ENCODE data around the gene OR2A25.
"Not testable (repeated sequence)": the region's sequence is repeated elsewhere in the genome, so short reads cannot be mapped to it uniquely, and the experiment has no call there.

The OR2A25 gene, protein sequence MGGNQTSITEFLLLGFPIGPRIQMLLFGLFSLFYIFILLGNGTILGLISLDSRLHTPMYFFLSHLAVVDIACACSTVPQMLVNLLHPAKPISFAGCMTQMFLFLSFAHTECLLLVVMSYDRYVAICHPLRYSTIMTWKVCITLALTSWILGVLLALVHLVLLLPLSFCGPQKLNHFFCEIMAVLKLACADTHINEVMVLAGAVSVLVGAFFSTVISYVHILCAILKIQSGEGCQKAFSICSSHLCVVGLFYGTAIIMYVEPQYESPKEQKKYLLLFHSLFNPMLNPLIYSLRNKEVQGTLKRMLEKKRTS

DNA sequence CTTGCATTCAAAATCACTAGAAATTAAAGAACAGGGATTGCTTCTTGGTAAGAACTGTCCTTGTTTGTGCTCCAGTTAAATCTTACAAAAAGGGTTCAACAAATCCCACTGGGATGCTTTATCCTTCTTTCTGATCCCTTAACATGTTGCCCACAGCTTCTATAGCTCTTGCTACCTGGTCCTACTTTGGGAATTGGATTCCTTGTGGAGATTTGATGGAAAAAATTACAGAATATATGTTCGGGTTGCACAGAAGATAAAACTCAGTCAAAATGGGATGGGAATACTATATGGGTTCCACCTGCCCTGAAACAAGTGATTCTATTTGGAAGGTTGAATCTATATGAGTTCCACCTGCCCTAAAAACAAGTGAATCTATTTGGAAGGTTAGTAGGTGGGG is at the start of gene OR2A25:
TSS of gene OR2A25 (plus strand) at position 301 of the 400 bp plus-strand sequence. CDS start 4,409 bp downstream, outside the sequence.
- no peak for DNase-seq (ENCODE audit: low read depth in 2 of 2)

GRCh38 chr7:144020340-144020739 is 49.3 kb upstream of the OR2A25 start:
- DNase-seq (ENCODE audit: low read depth in 2 of 2) = no peak

DNA sequence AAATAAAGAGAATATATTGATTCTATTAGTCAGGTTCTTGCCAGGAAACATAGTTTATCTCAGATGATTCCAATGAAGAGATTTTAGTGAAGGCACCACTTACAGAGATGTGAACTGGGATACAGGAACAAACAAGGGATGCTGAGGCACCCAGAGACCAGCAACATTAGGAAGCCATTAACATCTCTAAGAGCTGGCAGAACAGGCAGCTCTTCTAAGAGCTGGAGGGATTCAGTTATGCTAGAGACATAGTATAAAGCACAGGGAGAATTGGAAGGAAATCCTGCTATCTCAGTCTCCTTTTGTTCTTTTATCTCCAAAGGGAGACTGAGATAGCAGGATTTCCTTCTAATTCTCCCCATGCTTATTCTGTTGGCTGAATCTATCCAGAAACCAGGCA is 47.4 kb upstream of the OR2A25 start:
- DNase-seq (ENCODE audit: low read depth in 2 of 2) = no peak

DNA sequence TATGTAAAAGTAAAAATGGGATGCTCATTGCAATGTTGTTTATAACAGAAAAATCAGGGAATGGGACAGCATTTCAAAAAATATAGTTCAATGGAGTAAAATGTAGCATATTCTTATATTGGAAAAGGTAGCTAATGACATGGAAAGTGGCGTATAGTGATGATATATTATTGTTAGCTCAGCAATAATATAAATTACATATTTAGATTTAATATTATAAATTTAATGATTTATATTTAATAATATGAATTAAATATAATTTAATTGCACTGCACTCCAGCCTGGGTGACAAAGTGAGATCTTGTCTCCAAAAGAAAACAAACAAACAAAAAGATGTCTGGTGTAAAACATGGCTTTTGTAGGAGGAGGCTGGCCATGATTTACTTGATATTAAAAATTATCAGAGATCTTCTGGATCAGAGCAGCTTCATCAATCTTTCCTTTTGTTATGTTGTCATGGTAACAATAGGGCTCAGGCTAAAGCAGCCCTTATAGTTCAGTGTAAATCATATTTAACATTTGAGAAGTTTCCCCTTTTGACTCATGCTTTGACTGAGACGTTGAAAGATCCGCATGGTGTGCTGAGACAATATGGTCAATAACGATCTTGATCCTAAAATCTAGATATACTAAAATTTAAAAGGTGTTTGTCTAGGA is 46.3 kb upstream of the OR2A25 start:
- no peak for DNase-seq (ENCODE audit: low read depth in 2 of 2)

GRCh38 chr7:144024213-144024612 is 45.4 kb upstream of the OR2A25 start:
- DNase-seq (ENCODE audit: low read depth in 2 of 2) = no peak

DNA sequence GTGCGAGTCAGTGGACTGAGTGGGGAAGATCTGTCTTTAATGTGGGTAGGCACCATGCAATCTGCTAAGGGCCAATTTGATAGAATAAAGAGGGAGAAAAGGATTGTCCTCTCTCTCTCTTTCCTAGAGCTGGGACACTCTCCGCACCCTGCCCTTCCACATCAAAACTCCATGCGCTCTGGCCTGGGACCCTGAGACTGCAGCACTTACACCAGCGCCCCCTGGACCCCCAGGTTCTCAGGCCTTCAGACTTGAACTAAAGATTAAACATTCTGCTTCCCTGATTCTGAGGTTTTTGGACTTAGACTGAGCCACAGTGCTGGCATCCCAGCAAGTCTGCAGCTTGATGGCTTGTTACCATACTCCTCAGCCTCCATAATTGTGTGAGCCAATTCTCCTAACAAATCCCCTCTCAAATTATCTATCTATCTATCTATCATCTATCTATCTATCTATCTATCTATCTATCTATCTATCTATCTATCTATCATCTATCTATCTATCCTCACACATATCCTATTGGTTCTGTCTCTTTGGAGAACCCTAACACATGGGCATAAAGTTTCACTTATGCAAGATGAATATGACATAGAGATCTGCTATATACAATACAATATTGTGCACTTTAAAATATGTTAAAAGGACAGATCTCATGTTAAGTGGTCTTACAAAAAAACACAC is 43.3 kb upstream of the OR2A25 start:
- DNase-seq (ENCODE audit: low read depth in 2 of 2) = no peak

GRCh38 chr7:144027070-144027469 is 42.5 kb upstream of the OR2A25 start:
- DNase-seq (ENCODE audit: low read depth in 2 of 2) = no peak

DNA sequence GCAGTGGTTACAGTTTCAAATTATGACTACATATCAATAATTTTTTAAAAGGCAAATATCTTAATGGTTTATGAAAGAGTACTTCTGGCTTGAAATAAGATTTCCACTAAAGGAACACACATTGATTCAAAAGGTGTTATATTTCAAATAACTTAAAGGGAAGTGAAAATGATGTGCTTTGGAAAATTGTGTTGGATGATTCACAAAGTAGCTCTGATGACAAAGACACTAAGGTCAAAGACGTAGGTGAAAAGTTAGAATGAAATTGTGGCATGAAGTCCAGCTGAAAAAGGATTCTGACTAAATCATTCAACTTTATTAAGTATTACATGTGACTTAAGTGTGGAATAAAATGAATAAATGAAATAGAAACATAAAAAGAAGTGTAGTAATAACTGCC is 41.6 kb upstream of the OR2A25 start:
- no peak for DNase-seq (ENCODE audit: low read depth in 2 of 2)

- DNase-seq (ENCODE audit: low read depth in 2 of 2) = no peak
Measured at GRCh38 chr7:144028547-144028946, 41.1 kb upstream of the OR2A25 start.

DNA sequence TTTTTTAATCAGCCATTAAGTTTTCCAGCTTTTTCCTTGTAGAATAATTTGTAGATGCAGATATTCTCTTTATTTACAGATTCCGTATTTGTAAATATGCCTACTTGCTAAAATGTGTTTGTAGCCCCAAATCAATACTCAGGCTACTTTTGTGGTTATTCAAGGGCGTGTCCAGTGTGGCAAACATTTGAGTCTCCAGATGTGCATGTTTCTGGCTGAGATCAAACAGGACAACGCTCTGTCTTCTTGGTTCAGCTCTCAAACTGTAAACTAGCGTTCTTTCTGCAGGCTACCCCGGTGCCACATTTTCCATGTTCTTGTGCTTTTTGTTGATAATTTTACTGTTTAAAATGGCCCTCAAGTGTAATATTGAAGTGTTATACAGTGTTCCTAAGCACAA is 37.1 kb upstream of the OR2A25 start:
- no peak for DNase-seq (ENCODE audit: low read depth in 2 of 2)

DNA sequence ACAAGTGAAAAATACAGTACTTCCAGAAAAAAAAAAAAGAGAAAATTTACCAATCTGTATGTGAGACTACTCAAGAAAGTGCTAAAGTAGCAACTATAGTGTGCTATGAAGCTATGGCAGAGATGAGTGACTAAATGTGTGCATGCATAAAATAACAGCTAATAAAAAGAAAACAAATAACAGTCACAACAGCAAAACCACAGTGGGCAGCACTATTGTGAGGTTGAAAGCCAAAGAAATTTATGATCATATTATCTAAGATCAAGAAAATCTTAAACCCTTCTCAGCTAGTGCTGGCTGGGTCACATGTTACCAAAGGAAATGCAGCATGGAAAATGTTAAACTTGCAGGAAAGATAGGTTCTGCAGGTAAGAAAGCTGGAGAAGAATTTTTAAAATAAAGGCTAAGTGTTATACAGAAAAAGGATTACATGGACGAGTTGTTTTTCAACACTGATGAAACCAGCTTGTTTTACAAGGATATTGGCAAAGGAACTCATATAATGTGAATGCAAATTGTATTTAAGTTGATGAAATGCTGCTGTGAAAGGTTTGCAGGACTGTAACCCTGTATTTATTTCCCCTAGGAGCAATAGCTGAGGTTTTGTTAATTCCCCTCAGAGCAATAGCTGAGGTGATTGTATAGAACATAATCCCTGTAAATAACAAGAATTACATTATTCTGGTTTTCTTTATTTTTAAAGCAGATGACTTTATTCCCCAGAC is 36.5 kb upstream of the OR2A25 start:
- DNase-seq (ENCODE audit: low read depth in 2 of 2) = no peak

- DNase-seq (ENCODE audit: low read depth in 2 of 2) = no peak
Measured at GRCh38 chr7:144035385-144035784, 34.2 kb upstream of the OR2A25 start.

DNA sequence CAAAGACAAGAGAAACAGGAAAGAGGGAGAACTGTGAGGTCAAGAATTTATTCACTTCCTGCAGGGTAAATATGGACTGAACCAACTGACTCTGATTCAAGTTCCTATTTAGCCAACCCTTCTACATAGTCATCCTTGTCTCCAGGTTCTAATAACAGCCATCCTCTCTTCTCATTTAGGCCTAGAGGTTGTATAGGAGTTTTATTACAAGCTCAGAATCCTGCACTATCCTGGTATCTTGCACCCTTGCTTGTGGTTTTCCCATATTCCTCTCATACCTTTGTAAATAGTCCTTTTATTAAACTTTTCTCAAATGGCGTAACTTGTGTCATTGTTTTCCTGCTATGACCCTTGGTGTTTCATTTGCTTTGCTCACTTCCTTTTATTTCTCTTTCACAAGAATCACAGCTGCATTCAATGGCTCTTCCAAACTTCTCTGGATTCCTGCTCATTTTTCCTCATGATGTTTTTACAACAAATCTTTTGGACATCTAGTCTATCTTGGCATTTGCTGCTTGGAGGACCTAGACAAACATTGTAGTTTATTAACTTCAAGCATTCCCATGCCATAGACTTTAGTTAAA is 33.2 kb upstream of the OR2A25 start:
- DNase-seq (ENCODE audit: low read depth in 2 of 2) = no peak

DNA sequence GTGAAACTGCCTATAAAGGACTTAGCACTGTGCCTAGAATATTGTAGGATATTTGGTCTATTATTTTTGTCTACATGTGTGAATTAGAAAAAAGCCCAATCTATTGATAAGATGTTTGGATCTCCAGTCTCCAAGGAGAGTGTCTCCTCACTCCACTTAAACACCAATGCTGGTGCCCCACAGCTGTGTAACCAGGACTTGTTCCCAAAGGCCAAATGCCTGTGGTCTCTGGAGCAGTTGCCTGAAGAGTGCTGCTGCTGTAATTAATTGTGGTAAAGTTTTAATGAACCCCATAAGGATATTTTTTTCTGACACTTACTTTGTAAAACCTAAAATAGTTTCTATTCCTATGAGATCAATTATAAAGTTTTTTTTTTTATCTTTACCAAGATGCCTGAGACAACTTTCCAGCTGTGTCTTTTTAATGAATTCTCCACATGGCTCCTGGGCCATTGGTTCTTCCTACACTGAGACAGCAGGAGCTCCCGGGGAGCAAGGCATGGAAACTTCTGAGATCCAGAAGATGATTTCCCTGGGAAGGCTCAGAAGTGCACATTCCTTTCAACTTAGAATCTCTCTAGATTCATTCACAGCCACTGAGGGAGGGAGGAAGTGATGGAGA is 32.1 kb upstream of the OR2A25 start:
- DNase-seq (ENCODE audit: low read depth in 2 of 2) = no peak

DNA sequence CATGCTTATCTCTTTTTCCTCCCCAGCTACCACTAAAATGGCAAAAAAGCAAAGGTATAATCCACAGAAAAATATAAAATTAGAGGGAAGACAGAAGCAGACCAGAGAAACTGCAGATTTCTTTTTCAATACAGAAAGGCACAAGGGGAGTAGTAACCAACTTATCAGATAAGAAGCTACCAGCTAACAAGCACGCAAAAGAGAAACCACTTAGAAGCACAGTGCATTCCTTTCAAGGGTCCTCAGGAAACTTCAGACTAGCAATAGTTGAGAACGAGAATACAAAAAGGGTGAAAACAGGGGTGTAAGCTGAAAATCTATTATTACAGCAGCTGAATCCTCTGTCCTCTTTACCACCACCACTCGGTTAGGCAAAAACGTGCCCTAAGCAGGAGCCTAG is 30.7 kb upstream of the OR2A25 start:
- DNase-seq (ENCODE audit: low read depth in 2 of 2) = no peak

DNA sequence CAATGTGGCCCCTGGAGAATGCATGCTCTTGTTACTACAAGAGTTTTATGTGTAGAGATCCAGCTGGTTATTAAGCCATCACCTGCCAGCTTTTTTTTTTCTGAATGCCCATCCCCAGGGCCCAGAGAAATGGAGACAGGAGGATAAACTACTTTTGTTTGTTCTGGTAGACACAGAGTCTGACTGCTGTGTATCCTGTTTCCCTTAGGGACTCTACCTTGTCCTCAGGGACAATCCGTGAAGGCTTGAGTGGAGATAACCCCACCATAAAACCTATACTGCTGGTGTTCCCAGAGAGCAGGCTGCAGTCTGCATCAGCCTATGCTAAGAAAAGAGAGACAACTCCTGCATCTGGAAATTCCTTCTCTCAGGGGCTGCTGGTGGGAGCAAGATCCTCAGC is 21.0 kb upstream of the OR2A25 start, which contains the start of gene OR2A5:
TSS of gene OR2A5 (plus strand) at position 301 of the 400 bp plus-strand sequence. CDS start 1,454 bp downstream, outside the sequence.
- DNase-seq (ENCODE audit: low read depth in 2 of 2) = no peak

DNA sequence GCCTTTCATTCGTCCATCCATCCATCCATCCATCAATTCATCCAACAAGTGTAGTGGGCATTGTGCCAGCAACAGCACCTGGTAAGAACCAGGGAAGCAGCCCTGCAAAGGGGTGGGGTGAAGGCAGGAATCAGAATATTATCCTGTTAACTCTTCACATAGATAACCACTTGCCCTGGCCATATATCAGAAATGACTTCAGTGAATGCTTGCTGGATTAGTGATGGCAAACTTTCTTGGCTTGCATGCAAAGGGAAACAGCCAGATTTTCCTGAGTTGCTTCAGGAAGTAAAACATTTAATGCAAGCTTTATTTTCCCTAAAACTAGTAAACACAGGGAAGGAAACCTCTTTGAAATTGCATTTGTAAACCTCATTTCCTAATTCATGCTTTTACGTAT is 20.1 kb upstream of the OR2A25 start:
- DNase-seq (ENCODE audit: low read depth in 2 of 2) = no peak

GRCh38 chr7:144050093-144050492 is 19.5 kb upstream of the OR2A25 start:
- DNase-seq (ENCODE audit: low read depth in 2 of 2) = no peak

- DNase-seq (ENCODE audit: low read depth in 2 of 2) = not testable (repeated sequence)
Measured at GRCh38 chr7:144050884-144051283, 18.7 kb upstream of the OR2A25 start.

DNA sequence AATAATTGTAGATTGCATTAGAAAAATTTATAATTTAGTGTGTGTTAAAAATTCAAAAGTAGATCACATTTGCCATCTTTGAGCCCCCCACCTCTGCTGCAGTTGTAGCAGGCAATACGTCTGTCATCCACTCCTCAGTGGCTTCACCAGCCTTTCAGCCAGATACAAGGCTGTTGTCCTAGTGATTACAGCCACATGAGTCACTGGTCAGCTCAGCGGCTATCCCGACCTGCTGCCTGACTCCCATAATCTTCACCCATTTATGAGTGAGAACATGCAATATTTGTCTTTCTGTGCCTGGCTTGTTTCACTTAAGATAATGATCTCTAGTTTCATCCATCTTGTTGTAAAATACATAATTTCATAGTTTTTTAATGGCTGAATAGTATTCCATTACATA is 11.7 kb upstream of the OR2A25 start:
- DNase-seq (ENCODE audit: low read depth in 2 of 2) = no peak

GRCh38 chr7:144063710-144064109 is 5.9 kb upstream of the OR2A25 start:
- no peak for DNase-seq (ENCODE audit: low read depth in 2 of 2)
